ENCODE data around the gene IRAK2. TPM values are rescaled to one million over a fixed set of nuclear protein-coding genes. Genes with fewer than 3 reads are reported as not detected.

Gene IRAK2
- total RNA-seq, 4 donors from 2014 or later, result 0.20 to 4.9 (median 3.4) TPM

GRCh38 chr3:10273702-10274305 lies 109.1 kb downstream of the IRAK2 start:
- H3K4me3 ChIP-seq, result no peak overlapping the region
- intact Hi-C loops (cut with DNase I; ENCODE audit: low total_unique reads) (no loop called here), in situ Hi-C loops (cut with MboI; ENCODE audit: low pct_ligation_motif_present in 1 of 4, low pct_unique_long_range_greater_than_20kb in 1 of 4, low sequenced_read_pairs in 3 of 4) (no loop called here)
- H3K9me3 ChIP-seq, result no peaks in the 10 kb centered on the region
- H3K4me1 ChIP-seq, result peaks cover 2 to 21% (median 8%) of the 10 kb centered on the region in 4 donors
- peaks cover 0 to 46% (median 23%) of the 10 kb centered on the region in 4 donors for H3K36me3 ChIP-seq
- no peak overlapping the region for H3K27ac ChIP-seq
- H3K27me3 ChIP-seq, result no peaks in the 10 kb centered on the region
- DNase-seq, result no peak
- 0 to 8% methylated on average over 1 of the region's 1 CpG for WGBS, 2 donors (ENCODE audit: low coverage in 1 of 2)
- TF ChIP-seq, protein P1, sequence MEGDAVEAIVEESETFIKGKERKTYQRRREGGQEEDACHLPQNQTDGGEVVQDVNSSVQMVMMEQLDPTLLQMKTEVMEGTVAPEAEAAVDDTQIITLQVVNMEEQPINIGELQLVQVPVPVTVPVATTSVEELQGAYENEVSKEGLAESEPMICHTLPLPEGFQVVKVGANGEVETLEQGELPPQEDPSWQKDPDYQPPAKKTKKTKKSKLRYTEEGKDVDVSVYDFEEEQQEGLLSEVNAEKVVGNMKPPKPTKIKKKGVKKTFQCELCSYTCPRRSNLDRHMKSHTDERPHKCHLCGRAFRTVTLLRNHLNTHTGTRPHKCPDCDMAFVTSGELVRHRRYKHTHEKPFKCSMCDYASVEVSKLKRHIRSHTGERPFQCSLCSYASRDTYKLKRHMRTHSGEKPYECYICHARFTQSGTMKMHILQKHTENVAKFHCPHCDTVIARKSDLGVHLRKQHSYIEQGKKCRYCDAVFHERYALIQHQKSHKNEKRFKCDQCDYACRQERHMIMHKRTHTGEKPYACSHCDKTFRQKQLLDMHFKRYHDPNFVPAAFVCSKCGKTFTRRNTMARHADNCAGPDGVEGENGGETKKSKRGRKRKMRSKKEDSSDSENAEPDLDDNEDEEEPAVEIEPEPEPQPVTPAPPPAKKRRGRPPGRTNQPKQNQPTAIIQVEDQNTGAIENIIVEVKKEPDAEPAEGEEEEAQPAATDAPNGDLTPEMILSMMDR (IDR thresholded peaks at IDR 0.05), result no peak
- TF ChIP-seq POLR2AphosphoS5 (IDR thresholded peaks at IDR 0.05) (no peak), POLR2A (IDR thresholded peaks at IDR 0.05) (no peak), EP300 (IDR thresholded peaks at IDR 0.05; ENCODE audit: low read depth) (no peak)

GRCh38 chr3:10274601-10275000 lies 109.9 kb downstream of the IRAK2 start:
- Histone ChIP-seq H3K4me1 (peaks cover 2 to 21% (median 8%) of the 10 kb centered on the region in 4 donors), H3K27ac (no peak overlapping the region), H3K27me3 (no peaks in the 10 kb centered on the region), H3K9me3 (no peaks in the 10 kb centered on the region), H3K4me3 (no peak overlapping the region), H3K36me3 (peaks cover 0 to 54% (median 26%) of the 10 kb centered on the region in 4 donors)
- intact Hi-C loops (cut with DNase I; ENCODE audit: low total_unique reads) (no loop called here), in situ Hi-C loops (cut with MboI; ENCODE audit: low pct_ligation_motif_present in 1 of 4, low pct_unique_long_range_greater_than_20kb in 1 of 4, low sequenced_read_pairs in 3 of 4) (no loop called here)
- TF ChIP-seq EP300 (IDR thresholded peaks at IDR 0.05; ENCODE audit: low read depth) (no peak), POLR2AphosphoS5 (IDR thresholded peaks at IDR 0.05) (no peak)
- TF ChIP-seq, protein P1 (IDR thresholded peaks at IDR 0.05), result no peak
- 75 to 80% methylated on average over 1 of the region's 1 CpG for whole genome bisulfite sequencing, 2 donors (ENCODE audit: low coverage in 1 of 2)
- no peak for DNase-seq

- 78% methylated on average over 3 of the region's 3 CpGs; no CpG with 5 or more reads in 1 of the 2 donors for WGBS, 2 donors (ENCODE audit: low coverage in 1 of 2)
- Histone ChIP-seq H3K9me3 (no peaks in the 10 kb centered on the region), H3K27ac (no peak overlapping the region), H3K36me3 (peaks cover 0 to 44% (median 17%) of the 10 kb centered on the region in 4 donors), H3K27me3 (no peaks in the 10 kb centered on the region), H3K4me3 (no peak overlapping the region), H3K4me1 (peaks cover 2 to 21% (median 8%) of the 10 kb centered on the region in 4 donors)
- TF ChIP-seq, protein P1 (IDR thresholded peaks at IDR 0.05), result no peak
- TF ChIP-seq POLR2A (IDR thresholded peaks at IDR 0.05) (no peak), POLR2AphosphoS5 (IDR thresholded peaks at IDR 0.05) (no peak), EP300 (IDR thresholded peaks at IDR 0.05; ENCODE audit: low read depth) (no peak)
- intact Hi-C loops (cut with DNase I; ENCODE audit: low total_unique reads) (no loop called here), in situ Hi-C loops (cut with MboI; ENCODE audit: low pct_ligation_motif_present in 1 of 4, low pct_unique_long_range_greater_than_20kb in 1 of 4, low sequenced_read_pairs in 3 of 4) (no loop called here)
- DNase-seq, result no peak
Measured at GRCh38 chr3:10277115-10277625, 112.5 kb downstream of the IRAK2 start.

GRCh38 chr3:10278501-10278900 lies 113.8 kb downstream of the IRAK2 start:
- Histone ChIP-seq H3K27me3 (no peaks in the 10 kb centered on the region), H3K9me3 (no peaks in the 10 kb centered on the region), H3K4me1 (peaks cover 0 to 11% (median 6%) of the 10 kb centered on the region in 4 donors), H3K27ac (no peak overlapping the region), H3K4me3 (no peak overlapping the region), H3K36me3 (peaks cover 0 to 45% (median 16%) of the 10 kb centered on the region in 4 donors)
- DNase-seq, result no peak
- in situ Hi-C loops (cut with MboI; ENCODE audit: low pct_ligation_motif_present in 1 of 4, low pct_unique_long_range_greater_than_20kb in 1 of 4, low sequenced_read_pairs in 3 of 4), result no loop called here
- TF ChIP-seq POLR2AphosphoS5 (IDR thresholded peaks at IDR 0.05) (no peak), EP300 (IDR thresholded peaks at IDR 0.05; ENCODE audit: low read depth) (no peak), POLR2A (IDR thresholded peaks at IDR 0.05) (no peak)
- TF ChIP-seq, protein P1 (IDR thresholded peaks at IDR 0.05), result no peak
- 100% methylated on average over 1 of the region's 1 CpG; no CpG with 5 or more reads in 1 of the 2 donors for WGBS, 2 donors (ENCODE audit: low coverage in 1 of 2)
- intact Hi-C loops (cut with DNase I; ENCODE audit: low total_unique reads), result no loop called here
